Spinal cord (tissue), 10 donors: Measurements from ENCODE around the gene ANGPTL2. TPM values are rescaled to one million over a fixed set of nuclear protein-coding genes. Genes with fewer than 3 reads are reported as not detected.
"Not testable (repeated sequence)": the region's sequence is repeated elsewhere in the genome, so short reads cannot be mapped to it uniquely, and the experiment has no call there.

Source experiments
- DNase-seq, 6 donors: peaks; one replicate each; pipeline versions ENCODE4 v3.0.0 to v3.0.0-alpha.2; 2013 to 2015; ENCODE audit warnings: low spot score in 6 of 6, low read depth in 4 of 6
- H3K27ac ChIP-seq: one replicate; pipeline ENCODE4 v1.5.1; 2013; ENCODE audit warnings: low read depth, low read length, control low read depth
- H3K27me3 ChIP-seq: one replicate; pipeline ENCODE4 v1.6.1; 2013; ENCODE audit warnings: low read length; ENCODE audit not compliant: control insufficient read depth, insufficient read depth
- H3K36me3 ChIP-seq: one replicate; pipeline ENCODE4 v1.6.1; 2013; ENCODE audit warnings: low read length; ENCODE audit not compliant: control insufficient read depth, insufficient read depth
- H3K4me1 ChIP-seq: one replicate; pipeline ENCODE4 v1.6.1; 2013; ENCODE audit warnings: low read length; ENCODE audit not compliant: control insufficient read depth, insufficient read depth
- H3K4me3 ChIP-seq: one replicate; pipeline ENCODE4 v1.5.1; 2013; ENCODE audit warnings: low read depth, low read length, control low read depth
- H3K9me3 ChIP-seq: one replicate; pipeline ENCODE4 v1.6.1; 2013; ENCODE audit warnings: low read length; ENCODE audit not compliant: control insufficient read depth, insufficient read depth
- WGBS: methylation state at CpG from one replicate; pipeline ENCODE4 v1.1.5; 2013; ENCODE audit warnings: missing lambda C conversion rate; ENCODE audit not compliant: insufficient coverage; 5-methylcytosine and 5-hydroxymethylcytosine counted together
- long read RNA-seq, 4 donors: transcript quantifications; one replicate each; lab custom pipeline, GENCODE V29; 2026
- polyA plus RNA-seq, 2 donors: library from polyadenylated mRNA; unstranded; fragments of 120-200 nt; gene quantifications; one replicate each; pipeline ENCODE4 v1.2.1, GENCODE V29; 2013; ENCODE audit not compliant: insufficient read length in 2 of 2
- total RNA-seq, 2 donors: library from RNA; depleted of rRNA in 1 of 2; stranded (reverse); fragments of 120-200 nt in 1 of 2; fragments of >200 nt in 1 of 2; gene quantifications; one replicate each; pipeline versions ENCODE4 v1.2.3 to v1.2.4, GENCODE V29; 2013 to 2014
- donor health status: healthy.

ANGPTL2 gene, protein sequence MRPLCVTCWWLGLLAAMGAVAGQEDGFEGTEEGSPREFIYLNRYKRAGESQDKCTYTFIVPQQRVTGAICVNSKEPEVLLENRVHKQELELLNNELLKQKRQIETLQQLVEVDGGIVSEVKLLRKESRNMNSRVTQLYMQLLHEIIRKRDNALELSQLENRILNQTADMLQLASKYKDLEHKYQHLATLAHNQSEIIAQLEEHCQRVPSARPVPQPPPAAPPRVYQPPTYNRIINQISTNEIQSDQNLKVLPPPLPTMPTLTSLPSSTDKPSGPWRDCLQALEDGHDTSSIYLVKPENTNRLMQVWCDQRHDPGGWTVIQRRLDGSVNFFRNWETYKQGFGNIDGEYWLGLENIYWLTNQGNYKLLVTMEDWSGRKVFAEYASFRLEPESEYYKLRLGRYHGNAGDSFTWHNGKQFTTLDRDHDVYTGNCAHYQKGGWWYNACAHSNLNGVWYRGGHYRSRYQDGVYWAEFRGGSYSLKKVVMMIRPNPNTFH
- total RNA-seq (10 to 100 TPM; 22.1 to 58.5 TPM), polyA plus RNA-seq (10 to 100 TPM; 42.6 to 50.3 TPM)
- long read RNA-seq, donor 1, transcript ANGPTL2-202 (5 exons, 3,707 nt), result major isoform, 5 of 10 reads
- long read RNA-seq, donor 1, partial matches to known transcripts, result 5 of 10 reads
- long read RNA-seq, donor 1, other reads (novel, unspliced or antisense), result 0 of 10 reads
- long read RNA-seq, donor 2, partial matches to known transcripts, result 7 of 9 reads
- long read RNA-seq, donor 2, other reads (novel, unspliced or antisense), result 0 of 9 reads
- long read RNA-seq, donor 3, transcript ANGPTL2-202 (5 exons, 3,707 nt), result major isoform, 10 of 10 reads
- long read RNA-seq, donor 3, partial matches to known transcripts, result 0 of 10 reads
- long read RNA-seq, donor 3, other reads (novel, unspliced or antisense), result 0 of 10 reads
- long read RNA-seq, donor 4, partial matches to known transcripts, result 0 of 2 reads
- long read RNA-seq, donor 4, other reads (novel, unspliced or antisense), result 0 of 2 reads

- Histone ChIP-seq H3K4me1 (peaks cover 65% of the 10 kb centered on the region), H3K9me3 (no peaks in the 10 kb centered on the region), H3K36me3 (no peaks in the 10 kb centered on the region), H3K27ac (peak within 1 kb of the TSS; percentile 92), H3K4me3 (peak within 1 kb of the TSS; percentile 64), H3K27me3 (no peaks in the 10 kb centered on the region)
- DNase-seq, result peak; percentile 50 to 95 (median 74)
- WGBS, result 6% methylated on average over 43 of the region's 43 CpGs
Observed at GRCh38 chr9:127122176-127123063, at the start of gene ANGPTL2. Gene ANGPTL2, minus strand, starts transcription at chr9:127122635. Its CDS starts 13,904 bp downstream, at chr9:127108731.

- H3K27ac ChIP-seq, DNase-seq, H3K4me3 ChIP-seq, H3K9me3 ChIP-seq, H3K27me3 ChIP-seq, H3K4me1 ChIP-seq: not testable (repeated sequence)
- 94% methylated on average over 3 of the region's 9 CpGs for WGBS
- peaks cover 35% of the 10 kb centered on the region for H3K36me3 ChIP-seq
Observed at GRCh38 chr9:127171348-127171747, 48.9 kb upstream of the ANGPTL2 start.

GRCh38 chr9:127170652-127171051 lies 48.2 kb upstream of the ANGPTL2 start:
- Histone ChIP-seq H3K9me3 (no peaks in the 10 kb centered on the region), H3K27me3 (no peaks in the 10 kb centered on the region), H3K4me1 (peaks cover 5% of the 10 kb centered on the region), H3K27ac (no peak overlapping the region), H3K4me3 (no peak overlapping the region), H3K36me3 (peaks cover 31% of the 10 kb centered on the region)
- WGBS, result 76% methylated on average over 2 of the region's 2 CpGs
- no peak for DNase-seq

- Histone ChIP-seq H3K27me3 (no peaks in the 10 kb centered on the region), H3K27ac (no peak overlapping the region), H3K36me3 (peaks cover 26% of the 10 kb centered on the region), H3K9me3 (no peaks in the 10 kb centered on the region), H3K4me1 (peaks cover 5% of the 10 kb centered on the region), H3K4me3 (no peak overlapping the region)
- no peak for DNase-seq
- WGBS, result 80% methylated on average over 1 of the region's 4 CpGs
Observed at GRCh38 chr9:127170103-127170502, 47.7 kb upstream of the ANGPTL2 start.

DNA sequence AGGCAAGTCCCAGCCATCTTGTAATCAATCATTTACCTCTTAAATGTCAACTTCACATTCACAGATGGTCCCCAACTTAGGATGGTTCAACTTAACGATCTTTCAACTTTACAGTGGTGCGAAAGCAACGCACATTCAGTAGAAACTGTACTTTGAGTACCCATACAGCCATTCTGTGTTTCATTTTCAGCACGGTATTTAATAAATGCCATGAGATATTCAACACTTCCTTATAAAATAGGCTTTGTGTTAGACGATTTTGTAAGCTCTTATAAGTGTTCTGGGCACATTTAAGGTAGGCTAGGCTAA lies 47.1 kb upstream of the ANGPTL2 start:
- Histone ChIP-seq H3K4me1 (peaks cover 5% of the 10 kb centered on the region), H3K9me3 (no peaks in the 10 kb centered on the region), H3K27ac (no peak overlapping the region), H3K36me3 (peaks cover 20% of the 10 kb centered on the region), H3K27me3 (no peaks in the 10 kb centered on the region), H3K4me3 (no peak overlapping the region)
- no peak for DNase-seq
- WGBS, result no CpG with 5 or more reads among the region's 5 CpGs

- Histone ChIP-seq H3K4me1 (peaks cover 5% of the 10 kb centered on the region), H3K27me3 (no peaks in the 10 kb centered on the region), H3K27ac (no peak overlapping the region), H3K36me3 (peaks cover 19% of the 10 kb centered on the region), H3K9me3 (no peaks in the 10 kb centered on the region), H3K4me3 (no peak overlapping the region)
- WGBS, result 71% methylated on average over 3 of the region's 10 CpGs
- DNase-seq, result peak in 1 of 6 donors; percentile 91
Observed at GRCh38 chr9:127168756-127169574, 46.5 kb upstream of the ANGPTL2 start.

DNA sequence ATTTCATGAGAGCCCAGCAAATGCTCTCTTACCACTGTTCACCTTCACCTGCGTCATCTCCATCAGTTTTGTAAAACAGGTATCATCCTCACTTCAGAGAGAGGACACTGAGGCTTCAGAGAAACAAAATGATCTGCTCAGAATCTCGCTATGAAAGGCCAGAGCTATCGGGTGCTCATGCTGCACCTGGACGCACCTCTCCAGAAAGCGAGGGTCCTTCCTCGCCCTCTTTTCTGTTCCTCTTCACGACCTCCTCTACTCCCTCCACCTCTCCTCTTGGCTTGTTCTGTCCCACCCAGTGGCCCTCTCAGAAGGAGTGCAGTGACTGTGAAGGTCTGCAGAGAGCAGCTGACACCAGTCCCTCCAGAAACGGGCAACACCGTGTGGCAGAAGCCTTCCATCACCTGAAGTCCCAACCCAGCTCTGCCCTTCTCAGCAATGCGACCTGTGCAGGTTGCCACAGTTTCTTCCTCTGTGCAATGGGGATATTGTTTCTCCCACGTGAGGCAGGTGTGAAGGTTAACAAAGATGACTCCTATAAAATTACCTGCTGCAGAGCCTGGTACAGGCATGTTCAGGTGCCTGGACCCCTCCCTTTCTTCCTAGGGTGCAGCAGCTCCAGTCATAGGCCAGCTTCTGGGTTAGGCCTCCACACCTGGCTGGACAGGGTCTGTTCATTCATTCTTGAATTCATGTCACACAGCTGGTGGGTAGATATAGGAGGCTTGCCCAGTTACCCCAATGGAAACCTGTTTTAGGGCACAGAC lies 45.3 kb upstream of the ANGPTL2 start:
- Histone ChIP-seq H3K27me3 (no peaks in the 10 kb centered on the region), H3K4me3 (no peak overlapping the region), H3K4me1 (peaks cover 8% of the 10 kb centered on the region), H3K27ac (no peak overlapping the region), H3K36me3 (peaks cover 19% of the 10 kb centered on the region), H3K9me3 (no peaks in the 10 kb centered on the region)
- no peak for DNase-seq
- 94% methylated on average over 10 of the region's 11 CpGs for WGBS
